ENCODE data around the gene NHLRC2.

The NHLRC2 gene

DNA sequence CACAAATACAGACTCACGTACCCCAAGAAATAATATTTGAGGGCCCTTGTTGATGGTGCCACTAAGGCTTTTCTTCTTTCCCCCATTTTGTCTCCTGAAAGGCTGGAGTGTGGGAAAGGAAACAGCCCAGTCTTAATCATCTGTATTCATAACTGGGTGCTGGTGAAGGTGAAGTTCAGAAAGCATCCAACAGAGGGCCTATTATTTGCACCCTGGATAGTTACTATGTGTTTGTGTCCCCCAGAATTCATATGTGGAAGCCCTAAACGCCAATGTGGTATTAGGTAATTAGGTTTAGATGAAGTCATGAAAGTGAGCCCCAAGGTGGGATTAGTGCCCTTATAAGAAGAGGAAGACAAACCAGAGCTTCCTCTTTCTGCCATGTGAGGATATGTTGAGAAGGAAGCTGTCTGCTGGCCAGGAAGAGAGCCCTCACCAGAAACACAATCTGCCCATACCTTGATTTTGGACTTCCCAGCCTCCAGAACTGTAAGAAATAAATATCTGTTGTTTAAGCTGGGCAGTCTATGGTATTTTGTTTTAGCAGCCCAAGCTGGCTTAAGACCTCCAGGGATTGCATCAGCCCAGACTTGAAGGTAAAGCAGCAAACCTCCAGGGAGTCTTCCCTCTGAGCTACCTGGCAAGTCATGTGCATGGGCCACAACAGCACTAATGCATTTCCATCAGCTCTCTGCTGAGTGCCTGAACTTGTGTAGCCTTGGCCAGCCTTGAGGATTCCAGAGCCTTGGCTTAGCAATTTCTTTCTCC is 99.2 kb downstream of the NHLRC2 start:
- Histone ChIP-seq H3K27me3 (ENCODE audit: insufficient read depth, low read depth) (no peaks in the 10 kb centered on the region), H3K4me2 (no peak overlapping the region), H3K79me2 (ENCODE audit: insufficient read depth, low read depth) (no peaks in the 10 kb centered on the region), H3K4me3 (IDR thresholded peaks at IDR 0.05; ENCODE audit: insufficient read depth, low read depth, low read length) (no peak overlapping the region), H3K9ac (no peak overlapping the region), H4K20me1 (ENCODE audit: insufficient read depth) (no peaks in the 10 kb centered on the region), H3K36me3 (ENCODE audit: insufficient read depth) (no peaks in the 10 kb centered on the region), H3K4me1 (ENCODE audit: low read depth, poor library complexity, severe bottlenecking) (peaks cover 5% of the 10 kb centered on the region), H3K27ac (no peak overlapping the region), H2AFZ (ENCODE audit: low read depth) (no peak overlapping the region)
- TF ChIP-seq, protein P1, sequence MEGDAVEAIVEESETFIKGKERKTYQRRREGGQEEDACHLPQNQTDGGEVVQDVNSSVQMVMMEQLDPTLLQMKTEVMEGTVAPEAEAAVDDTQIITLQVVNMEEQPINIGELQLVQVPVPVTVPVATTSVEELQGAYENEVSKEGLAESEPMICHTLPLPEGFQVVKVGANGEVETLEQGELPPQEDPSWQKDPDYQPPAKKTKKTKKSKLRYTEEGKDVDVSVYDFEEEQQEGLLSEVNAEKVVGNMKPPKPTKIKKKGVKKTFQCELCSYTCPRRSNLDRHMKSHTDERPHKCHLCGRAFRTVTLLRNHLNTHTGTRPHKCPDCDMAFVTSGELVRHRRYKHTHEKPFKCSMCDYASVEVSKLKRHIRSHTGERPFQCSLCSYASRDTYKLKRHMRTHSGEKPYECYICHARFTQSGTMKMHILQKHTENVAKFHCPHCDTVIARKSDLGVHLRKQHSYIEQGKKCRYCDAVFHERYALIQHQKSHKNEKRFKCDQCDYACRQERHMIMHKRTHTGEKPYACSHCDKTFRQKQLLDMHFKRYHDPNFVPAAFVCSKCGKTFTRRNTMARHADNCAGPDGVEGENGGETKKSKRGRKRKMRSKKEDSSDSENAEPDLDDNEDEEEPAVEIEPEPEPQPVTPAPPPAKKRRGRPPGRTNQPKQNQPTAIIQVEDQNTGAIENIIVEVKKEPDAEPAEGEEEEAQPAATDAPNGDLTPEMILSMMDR (conservative IDR thresholded peaks at IDR 0.05; ENCODE audit: low read depth, low read length) = peak; percentile 48

DNA sequence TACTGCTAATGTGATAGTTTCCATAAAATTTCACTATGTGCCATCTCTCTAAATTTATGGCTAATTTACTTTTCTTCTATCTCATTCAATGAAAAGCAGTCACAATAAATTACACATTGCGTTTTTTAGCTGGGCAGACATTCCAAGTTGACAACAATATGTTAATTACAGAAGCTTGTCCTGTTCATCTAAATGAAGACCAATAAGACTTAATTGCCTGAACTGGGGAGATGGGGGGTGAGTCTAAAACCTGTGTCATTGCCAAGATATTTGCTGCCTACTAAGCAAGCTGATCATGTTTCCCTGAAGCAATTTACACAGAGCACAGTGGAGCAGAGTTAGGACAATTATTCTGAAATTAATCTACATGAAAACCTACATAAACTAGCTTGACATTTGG is 99.9 kb downstream of the NHLRC2 start:
- no peaks in the 10 kb centered on the region for H4K20me1 ChIP-seq (ENCODE audit: insufficient read depth)
- H3K27me3 ChIP-seq (ENCODE audit: insufficient read depth, low read depth) = no peaks in the 10 kb centered on the region
- H2AFZ ChIP-seq (ENCODE audit: low read depth) = no peak overlapping the region
- TF ChIP-seq, protein P1 (conservative IDR thresholded peaks at IDR 0.05; ENCODE audit: low read depth, low read length) = no peak
- H3K27ac ChIP-seq = no peak overlapping the region
- H3K4me3 ChIP-seq (IDR thresholded peaks at IDR 0.05; ENCODE audit: insufficient read depth, low read depth, low read length) = no peak overlapping the region
- no peaks in the 10 kb centered on the region for H3K79me2 ChIP-seq (ENCODE audit: insufficient read depth, low read depth)
- no peak overlapping the region for H3K9ac ChIP-seq
- no peaks in the 10 kb centered on the region for H3K36me3 ChIP-seq (ENCODE audit: insufficient read depth)
- peaks cover 13% of the 10 kb centered on the region for H3K4me1 ChIP-seq (ENCODE audit: low read depth, poor library complexity, severe bottlenecking)
- no peak overlapping the region for H3K4me2 ChIP-seq

DNA sequence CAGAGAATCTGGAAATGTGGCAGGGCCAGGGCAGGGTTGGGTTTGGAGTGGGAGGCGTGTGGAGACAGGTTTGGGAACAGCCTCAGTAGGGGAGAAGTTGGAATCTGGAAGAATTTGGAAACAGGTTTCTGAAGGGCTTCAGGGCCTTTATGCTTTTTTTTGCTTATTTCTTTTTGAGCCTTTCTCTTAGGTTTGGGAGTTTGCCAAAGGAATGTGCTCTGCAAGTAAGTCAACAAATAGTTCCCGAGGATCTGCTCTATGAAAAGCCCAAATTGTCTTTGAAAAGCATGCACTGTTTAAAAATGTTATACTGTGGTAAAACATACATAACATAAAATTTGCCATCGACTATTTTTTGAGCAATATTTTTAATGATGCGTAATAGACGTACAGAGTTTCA is 102.6 kb downstream of the NHLRC2 start:
- no peaks in the 10 kb centered on the region for H4K20me1 ChIP-seq (ENCODE audit: insufficient read depth)
- H3K27me3 ChIP-seq (ENCODE audit: insufficient read depth, low read depth) = no peaks in the 10 kb centered on the region
- no peak overlapping the region for H3K27ac ChIP-seq
- H3K4me2 ChIP-seq = no peak overlapping the region
- no peak overlapping the region for H2AFZ ChIP-seq (ENCODE audit: low read depth)
- no peaks in the 10 kb centered on the region for H3K79me2 ChIP-seq (ENCODE audit: insufficient read depth, low read depth)
- TF ChIP-seq, protein P1 (conservative IDR thresholded peaks at IDR 0.05; ENCODE audit: low read depth, low read length) = no peak
- no peak overlapping the region for H3K9ac ChIP-seq
- H3K36me3 ChIP-seq (ENCODE audit: insufficient read depth) = no peaks in the 10 kb centered on the region
- no peak overlapping the region for H3K4me3 ChIP-seq (IDR thresholded peaks at IDR 0.05; ENCODE audit: insufficient read depth, low read depth, low read length)
- H3K4me1 ChIP-seq (ENCODE audit: low read depth, poor library complexity, severe bottlenecking) = peaks cover 36% of the 10 kb centered on the region

DNA sequence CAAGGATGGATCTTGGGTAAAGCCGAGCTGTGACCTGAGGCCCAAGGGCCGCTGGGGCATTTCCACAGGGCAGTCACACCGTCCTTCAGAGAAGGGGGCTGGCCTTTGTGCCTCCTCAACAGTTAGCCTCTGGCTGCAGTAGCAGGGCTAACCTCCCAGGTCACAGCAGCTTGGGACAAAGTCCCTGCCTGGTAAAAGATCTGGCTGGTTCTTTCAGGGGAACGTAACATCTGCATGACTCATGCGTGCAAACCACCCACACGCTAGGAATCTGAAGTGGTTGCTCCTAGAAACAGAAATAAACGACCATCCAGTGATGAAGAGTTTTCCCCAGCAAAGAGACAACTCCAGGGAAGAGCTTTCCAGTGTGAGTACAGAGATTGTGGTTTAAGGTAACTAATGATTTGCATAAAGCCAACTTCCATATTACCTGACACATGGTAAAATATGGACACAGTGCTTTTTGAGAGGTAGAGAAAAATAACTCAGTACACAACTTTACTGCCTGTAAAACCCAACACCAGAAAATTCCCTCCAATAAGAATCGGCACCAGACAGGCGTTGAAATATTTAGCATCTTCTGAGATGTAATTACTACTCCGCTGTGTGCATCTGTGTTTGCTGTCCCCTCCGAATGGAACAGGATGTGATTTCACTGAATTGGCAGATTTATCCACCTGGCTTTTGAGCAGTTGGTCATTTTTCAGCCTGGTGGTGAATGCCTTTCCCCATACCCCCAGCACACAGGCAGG is 104.3 kb downstream of the NHLRC2 start:
- TF ChIP-seq, protein P1 (conservative IDR thresholded peaks at IDR 0.05; ENCODE audit: low read depth, low read length) = no peak
- Histone ChIP-seq H4K20me1 (ENCODE audit: insufficient read depth) (no peaks in the 10 kb centered on the region), H3K79me2 (ENCODE audit: insufficient read depth, low read depth) (no peaks in the 10 kb centered on the region), H3K4me3 (IDR thresholded peaks at IDR 0.05; ENCODE audit: insufficient read depth, low read depth, low read length) (no peak overlapping the region), H3K27me3 (ENCODE audit: insufficient read depth, low read depth) (no peaks in the 10 kb centered on the region), H3K36me3 (ENCODE audit: insufficient read depth) (no peaks in the 10 kb centered on the region), H2AFZ (ENCODE audit: low read depth) (no peak overlapping the region), H3K27ac (no peak overlapping the region), H3K4me2 (peak overlapping the region; percentile 100; the same call in 1 of the 2 replicates), H3K4me1 (ENCODE audit: low read depth, poor library complexity, severe bottlenecking) (peaks cover 54% of the 10 kb centered on the region), H3K9ac (no peak overlapping the region)
